DMS53 treated with DMSO at 0.1 percent for 48 hours (cell line): ENCODE data around the gene SMARCC1.
"Not testable (repeated sequence)": the region's sequence is repeated elsewhere in the genome, so short reads cannot be mapped to it uniquely, and the experiment has no call there.

Source experiments
- DNase-seq: peaks from one replicate; lab custom pipeline; 2025; ENCODE audit not compliant: unreplicated experiment; lab: John Stamatoyannopoulos, UW

SMARCC1 gene

DNA sequence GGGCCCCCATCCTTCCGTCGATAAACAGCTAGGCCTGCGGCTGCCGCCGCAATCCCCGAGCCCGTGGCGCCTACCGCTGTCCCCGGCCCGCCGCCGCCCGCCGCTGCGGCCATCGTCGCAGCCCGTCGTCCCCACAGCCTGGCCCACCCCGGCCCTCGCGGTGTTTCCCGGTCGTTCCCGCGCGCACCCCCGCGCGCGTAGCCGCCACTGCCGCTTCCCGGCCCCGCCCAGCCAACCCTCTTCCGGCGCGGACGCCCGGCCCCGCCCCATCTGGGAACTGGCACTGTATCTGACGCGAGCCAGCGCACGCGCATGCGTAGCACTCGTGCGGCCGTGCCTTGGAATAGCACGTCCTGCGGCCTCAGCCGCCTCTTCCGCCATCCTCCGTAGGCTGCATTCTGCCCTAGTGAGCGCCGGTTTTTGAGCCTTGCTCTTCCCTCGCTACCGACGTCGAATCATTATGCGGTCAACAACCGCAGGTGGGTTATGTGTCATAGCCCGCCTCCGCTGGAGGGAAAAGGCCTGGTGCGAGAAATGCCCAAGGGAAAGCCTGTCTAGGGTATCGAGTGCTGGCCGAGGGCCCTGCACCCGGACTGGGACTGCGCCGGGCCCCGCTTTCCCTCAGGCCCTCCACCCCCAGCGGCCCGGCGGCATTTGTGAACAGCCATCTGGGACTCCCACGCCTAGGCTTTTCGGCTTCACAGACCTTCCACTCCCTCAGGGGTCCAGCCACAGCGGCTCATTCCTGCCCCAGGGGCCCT is at the start of gene SMARCC1:
SMARCC1 (minus strand) TSS at position 209 of the 761 bp plus-strand sequence; CDS start at position 113, 96 bp downstream.
- DNase-seq = peak; percentile 48

DNA sequence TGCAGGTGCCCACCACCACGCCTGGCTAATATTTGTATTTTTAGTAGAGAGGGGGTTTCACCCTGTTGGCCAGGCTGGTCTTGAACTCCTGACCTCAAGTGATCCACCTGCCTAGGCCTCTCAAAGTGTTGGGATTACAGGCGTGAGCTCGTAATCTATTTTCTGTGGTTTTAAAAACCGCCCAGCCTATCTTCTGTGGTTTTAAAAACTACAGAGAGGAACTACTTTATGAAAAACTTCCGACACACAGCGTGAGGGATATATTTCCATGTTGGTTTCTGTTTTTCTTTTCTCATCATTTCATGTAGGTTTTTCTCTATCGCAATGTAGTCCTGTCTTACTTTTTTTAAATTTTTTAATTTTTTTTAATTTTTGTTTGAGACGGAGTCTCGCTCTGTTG is 47.8 kb upstream of the SMARCC1 start:
- DNase-seq = not testable (repeated sequence)

DNA sequence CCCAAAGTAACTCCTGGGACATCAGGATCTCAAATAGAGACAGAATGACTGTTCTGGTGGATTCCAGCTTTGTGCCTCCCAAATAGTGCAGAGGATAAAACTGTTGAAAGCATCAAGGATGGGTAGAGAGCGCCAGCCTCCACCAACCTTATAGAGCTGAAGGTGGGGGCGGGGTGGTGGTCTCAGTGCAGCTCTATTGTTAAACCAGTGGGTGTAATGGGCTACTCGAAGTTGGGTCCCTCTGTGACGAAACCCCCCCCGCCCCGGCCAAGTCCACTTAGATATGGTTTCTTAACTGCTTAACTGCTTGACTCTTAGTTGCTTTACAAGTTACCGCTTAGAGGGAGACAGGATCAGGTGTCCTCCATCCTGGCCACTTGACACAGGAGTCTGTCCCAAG is 43.9 kb upstream of the SMARCC1 start:
- no peak for DNase-seq

GRCh38 chr3:47824541-47825473 is 43.1 kb upstream of the SMARCC1 start:
- DNase-seq = peak; percentile 8

GRCh38 chr3:47817609-47818008 is 35.9 kb upstream of the SMARCC1 start:
- DNase-seq = no peak

DNA sequence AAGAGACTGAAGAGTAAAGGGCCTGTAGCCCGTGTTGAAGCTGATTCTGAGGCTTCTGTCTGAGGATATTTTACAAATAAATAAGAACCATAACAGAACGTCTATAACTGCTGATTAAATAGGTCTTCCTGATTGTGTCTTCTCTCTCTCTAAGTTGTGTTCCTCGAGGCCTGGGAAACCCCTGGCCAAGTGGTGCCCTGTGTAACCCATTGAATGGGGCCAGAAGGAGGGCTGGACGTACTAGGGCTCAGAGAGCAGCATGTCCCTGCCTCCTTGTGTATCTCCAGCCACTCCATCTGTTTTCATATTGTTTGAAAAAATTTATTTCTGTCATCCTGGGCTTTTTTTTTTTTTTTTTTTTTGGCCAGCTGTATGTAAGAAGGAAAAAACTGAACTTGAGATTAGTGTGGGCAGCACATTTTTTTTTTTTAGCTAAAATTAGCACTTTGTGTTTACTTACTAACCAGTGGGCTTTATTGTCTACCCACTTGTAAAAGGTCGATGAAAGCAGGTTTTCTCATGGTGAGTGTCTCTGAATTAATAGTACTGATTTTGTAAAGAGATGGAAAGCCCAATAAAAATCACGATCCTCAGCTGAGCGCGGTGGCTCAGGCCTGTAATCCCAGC is 32.0 kb upstream of the SMARCC1 start:
- DNase-seq = no peak

DNA sequence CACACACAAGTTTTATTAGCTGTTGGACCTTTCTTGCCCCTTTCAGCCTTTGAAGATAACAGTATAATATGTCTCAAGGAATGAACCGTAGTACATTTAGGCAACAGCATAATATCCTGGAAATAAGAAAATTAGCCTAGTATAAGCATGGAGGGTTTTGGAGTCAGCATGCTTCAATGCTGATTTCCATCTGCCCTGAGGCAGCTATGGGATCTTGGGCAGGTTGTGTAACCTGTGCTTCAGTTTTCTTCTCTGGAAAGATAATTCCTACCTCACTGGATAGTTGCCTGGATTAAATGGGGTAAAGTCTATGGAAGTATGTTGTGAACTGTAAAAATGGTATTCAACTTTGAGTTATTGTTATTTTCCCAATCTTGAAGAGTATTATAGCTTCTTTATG is 22.9 kb upstream of the SMARCC1 start:
- no peak for DNase-seq

DNA sequence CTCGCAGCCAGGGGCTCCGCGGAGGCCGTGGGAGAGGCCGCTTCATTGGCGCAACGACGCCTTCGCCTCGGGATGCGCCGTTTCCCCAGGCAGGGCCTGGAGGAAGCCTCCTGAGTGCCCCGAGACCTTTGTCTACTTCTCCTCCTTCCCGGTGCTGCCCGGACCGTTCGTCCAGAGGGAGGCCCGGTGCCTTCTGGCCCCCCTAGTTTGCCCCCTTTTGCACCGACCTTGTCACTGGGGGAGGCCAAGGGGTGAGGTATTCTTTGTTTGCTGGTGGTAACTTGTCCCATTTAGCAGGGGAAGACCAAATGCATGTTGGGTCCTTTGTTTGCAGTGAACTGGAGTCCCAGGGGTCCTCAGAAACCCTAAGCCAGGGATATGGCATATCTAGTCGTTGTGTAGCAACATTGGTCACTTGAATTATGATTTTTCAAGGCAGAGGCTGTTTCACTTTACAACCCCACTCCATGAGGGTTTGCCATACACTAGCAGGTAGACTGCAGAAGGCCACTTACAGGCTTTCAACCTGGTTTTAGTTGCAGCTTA is 21.9 kb upstream of the SMARCC1 start:
- DNase-seq = no peak

DNA sequence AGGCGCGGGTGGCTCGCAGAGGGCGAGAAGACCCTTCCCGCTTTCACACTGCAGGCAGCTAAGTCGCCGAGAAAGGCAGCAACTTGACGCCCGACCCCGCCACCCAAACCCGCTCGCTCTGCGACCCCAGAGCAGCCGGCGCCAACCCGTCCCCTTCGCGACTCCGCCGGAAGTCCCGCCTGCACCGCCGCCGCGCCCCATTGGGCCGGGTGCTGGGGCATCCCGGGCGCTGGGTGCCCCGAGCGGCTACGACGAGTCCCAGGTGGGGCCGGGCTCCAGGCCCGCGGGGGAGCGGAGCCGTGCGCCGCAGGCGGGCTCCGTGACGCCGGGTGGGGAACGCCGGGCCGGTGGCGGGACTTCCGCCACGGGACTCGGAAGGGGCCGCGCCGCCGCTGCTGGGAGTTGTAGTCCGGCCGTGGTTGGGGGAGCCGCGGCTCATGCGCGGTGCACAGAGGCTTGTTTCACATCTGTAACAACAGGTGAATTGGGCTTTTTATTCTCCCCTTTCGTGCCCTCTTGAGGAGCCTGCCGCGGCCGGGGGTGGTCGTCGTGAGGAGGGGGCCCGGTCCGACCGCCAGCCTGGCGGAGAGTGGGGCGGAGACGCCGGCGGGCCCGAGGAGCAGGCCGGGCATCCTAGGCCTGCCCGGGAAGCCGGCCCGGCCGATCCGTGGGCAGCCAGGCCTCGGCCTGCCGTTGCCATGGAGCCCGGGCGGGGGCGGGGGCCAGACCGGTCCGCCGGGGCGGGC is 21.2 kb upstream of the SMARCC1 start, which contains the start of gene DHX30:
DHX30 (plus strand) TSS at position 405 of the 746 bp plus-strand sequence. CDS start 7,546 bp downstream, outside the sequence.
- peak; percentile 7 for DNase-seq

- DNase-seq = no peak
These were observed 18.0 kb upstream of the SMARCC1 start for GRCh38 chr3:47799733-47800132.

- no peak for DNase-seq
These were observed 12.9 kb upstream of the SMARCC1 start for GRCh38 chr3:47794544-47794943.

- DNase-seq = no peak
These were observed 11.0 kb upstream of the SMARCC1 start for GRCh38 chr3:47792699-47793098.

- DNase-seq = no peak
These were observed 9.6 kb upstream of the SMARCC1 start for GRCh38 chr3:47791193-47791855.

DNA sequence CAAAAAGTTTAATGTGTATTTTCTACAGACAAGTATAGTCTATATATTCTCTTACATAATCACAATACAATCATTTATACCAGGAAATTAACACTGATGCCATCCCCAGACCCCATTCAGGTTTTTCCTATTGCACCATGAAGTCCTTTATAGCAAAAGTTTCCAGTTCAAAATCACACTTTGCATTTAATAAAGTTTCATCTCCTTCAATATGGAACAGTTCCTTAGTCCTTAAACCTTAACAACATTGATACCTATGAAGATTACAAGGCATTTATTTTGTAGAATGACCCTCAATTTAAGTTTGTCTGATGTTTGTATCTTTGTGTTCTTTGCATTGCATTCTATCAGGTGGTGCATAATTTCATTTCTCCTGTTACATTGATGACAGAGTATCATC is 2.0 kb upstream of the SMARCC1 start:
- no peak for DNase-seq

DNA sequence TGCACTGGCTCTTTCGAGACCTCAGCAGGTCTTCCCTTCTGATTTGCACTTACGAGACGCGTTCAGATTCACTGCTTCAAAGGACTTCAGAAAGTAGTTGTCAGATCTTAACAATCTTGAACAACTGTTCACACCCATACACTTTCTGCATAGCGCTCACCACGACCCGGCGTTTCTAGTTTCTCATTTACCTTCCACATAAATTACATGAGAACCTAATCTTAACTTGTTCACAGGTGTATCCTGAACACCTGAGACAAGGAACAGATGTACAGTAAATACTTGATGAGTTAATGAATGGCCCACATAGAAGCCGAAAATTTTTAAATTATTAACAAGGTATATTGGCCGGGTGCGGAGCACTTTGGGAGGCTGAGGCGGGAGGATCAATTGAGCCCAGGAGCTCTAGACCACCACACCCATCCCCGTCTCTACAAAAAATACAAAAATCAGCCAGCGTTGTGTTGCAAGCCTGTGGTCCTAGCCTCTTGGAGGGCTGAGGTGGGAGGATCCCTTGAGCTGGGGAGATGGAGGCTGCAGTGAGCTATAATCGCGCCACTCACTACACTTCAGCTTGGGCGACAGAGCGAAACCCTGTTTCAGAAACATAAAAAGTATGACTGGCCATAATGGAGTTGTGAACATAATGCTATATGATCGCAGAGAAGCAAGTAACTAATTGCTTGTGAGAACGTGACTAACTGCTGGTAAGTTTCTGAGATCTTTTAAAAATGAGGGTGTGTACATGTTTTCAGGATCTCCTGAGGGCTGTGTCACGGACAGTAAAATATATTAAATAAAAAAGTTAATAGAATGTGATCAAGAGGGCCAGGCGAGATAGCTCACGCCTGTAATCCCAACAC is 984 bp upstream of the SMARCC1 start:
- no peak for DNase-seq

DNA sequence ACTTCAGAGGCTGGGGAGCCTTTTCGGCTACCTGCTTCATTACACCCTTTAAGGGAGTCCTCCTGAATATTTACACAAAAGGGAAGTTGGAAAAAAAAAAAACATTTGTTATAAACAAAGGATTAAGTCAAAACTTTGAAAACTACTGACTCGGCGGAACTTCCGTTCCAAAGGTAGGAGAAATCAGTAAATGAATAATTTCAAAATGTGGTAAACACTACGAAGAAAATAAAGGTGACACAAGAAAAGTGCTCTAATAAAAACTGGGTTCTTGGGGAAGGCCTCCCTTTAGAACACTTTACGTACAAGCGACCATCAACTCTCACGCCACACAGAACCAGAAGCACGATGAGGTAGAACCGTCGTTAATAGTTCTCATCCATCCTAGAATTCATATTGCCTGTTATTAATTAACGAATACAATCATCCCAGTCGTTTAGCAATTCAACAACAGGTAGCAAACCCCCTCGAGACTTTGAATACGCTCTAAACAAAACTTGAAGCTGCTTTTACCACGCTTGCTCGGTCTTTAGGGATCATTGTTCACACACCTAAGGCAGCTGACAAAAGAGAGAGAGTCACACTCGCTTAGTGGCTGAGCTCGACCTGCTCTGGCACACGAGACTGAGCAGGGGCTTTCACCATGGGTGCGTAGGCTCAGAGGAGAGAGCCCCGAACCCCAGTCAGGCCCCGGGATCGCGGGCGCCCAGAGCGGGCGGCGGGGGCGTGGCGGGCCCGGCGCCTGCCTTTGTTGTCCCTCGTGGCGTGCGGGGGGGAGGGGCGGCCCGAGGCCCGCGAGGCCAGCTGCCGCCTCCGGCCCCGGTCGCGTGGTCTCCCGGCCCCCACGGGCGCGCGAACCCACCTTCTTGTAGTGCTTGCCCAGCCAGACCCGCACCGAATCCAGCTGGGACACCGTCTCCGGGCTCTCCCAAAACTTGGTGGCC is 680 bp downstream of the SMARCC1 start:
- DNase-seq = no peak

DNA sequence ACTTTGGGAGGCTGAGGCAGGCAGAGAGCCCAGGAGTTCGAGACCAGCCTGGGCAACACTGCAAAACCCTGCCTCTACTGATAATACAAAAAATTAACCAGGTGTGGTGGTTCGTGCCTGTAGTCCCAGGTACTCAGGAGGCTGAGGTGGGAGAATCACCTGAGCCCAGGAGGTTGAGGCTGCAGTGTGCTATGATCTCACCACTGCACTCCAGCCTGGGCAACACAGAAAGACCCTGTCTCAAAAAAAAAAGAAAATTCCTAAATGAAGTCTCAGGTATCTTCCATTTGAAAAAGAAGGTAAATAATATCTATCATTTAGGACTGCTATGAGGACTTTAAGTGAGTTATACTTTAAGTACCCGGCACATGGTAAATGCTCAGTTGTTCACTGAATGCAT is 2.9 kb downstream of the SMARCC1 start:
- no peak for DNase-seq

GRCh38 chr3:47772788-47773187 is 8.9 kb downstream of the SMARCC1 start:
- DNase-seq = no peak
